Kidney (tissue), 14 donors: ENCODE measurements around the gene RSPO3. TPM values are rescaled to one million over a fixed set of nuclear protein-coding genes. Genes with fewer than 3 reads are reported as not detected.

ENCODE experiments used
- DNase-seq, 5 donors: peaks; one replicate each; pipeline ENCODE4 v3.0.0-alpha.2; 2013 to 2020
- FAIRE-seq: peaks from 2 replicates; lab custom pipeline; 2012; peaks lifted over from hg19 to GRCh38; lab: Jason Lieb, UNC
- H3K27ac ChIP-seq, 2 donors: one replicate each; pipeline ENCODE4 v1.7.0; 2013; ENCODE audit warnings: low read depth in 2 of 2, low read length in 2 of 2, inconsistent platforms in 1 of 2
- H3K27me3 ChIP-seq: one replicate; pipeline ENCODE4 v1.7.1; 2013; ENCODE audit warnings: low read length, inconsistent platforms; ENCODE audit not compliant: control insufficient read depth, insufficient read depth
- H3K36me3 ChIP-seq, 3 donors: one replicate each; pipeline versions ENCODE4 v1.7.0 to v1.7.1; 2013; ENCODE audit warnings: low read length in 3 of 3, control low read depth in 1 of 3, inconsistent platforms in 1 of 3; ENCODE audit not compliant: insufficient read depth in 3 of 3, control insufficient read depth in 2 of 3
- H3K4me1 ChIP-seq, 3 donors: one replicate each; pipeline versions ENCODE4 v1.7.0 to v1.7.1; 2013; ENCODE audit warnings: low read length in 3 of 3, inconsistent platforms in 1 of 3, low read depth in 1 of 3; ENCODE audit not compliant: control insufficient read depth in 2 of 3, insufficient read depth in 2 of 3
- H3K4me3 ChIP-seq, 3 donors: one replicate each; pipeline versions ENCODE4 v1.7.0 to v1.8.1; 2013; ENCODE audit warnings: low read length in 3 of 3, control low read depth in 1 of 3, inconsistent platforms in 1 of 3
- H3K9ac ChIP-seq, 3 donors: one replicate each; pipeline versions ENCODE4 v1.7.0 to v1.7.1; 2013; ENCODE audit warnings: low read length in 3 of 3, control low read depth in 1 of 3, inconsistent platforms in 1 of 3
- H3K9me3 ChIP-seq, 3 donors: one replicate each; pipeline versions ENCODE4 v1.7.0 to v1.7.1; 2013; ENCODE audit warnings: low read length in 3 of 3, control low read depth in 1 of 3, inconsistent platforms in 1 of 3; ENCODE audit not compliant: control insufficient read depth in 2 of 3, insufficient read depth in 1 of 3
- CTCF ChIP-seq: IDR thresholded peaks from 3 replicates; pipeline ENCODE4 v1.5.1; 2012; ENCODE audit warnings: mild to moderate bottlenecking, moderate library complexity, borderline replicate concordance; ENCODE audit not compliant: insufficient read depth; ENCODE audit errors: extremely low read depth
- intact Hi-C: fragments of 100-400 bp; cut with DNase I; formaldehyde crosslinking; loops from one replicate; pipeline ENCODE4 v1.11.1; 2022
- polyA plus RNA-seq: library from polyadenylated mRNA; stranded (reverse); fragments of 350-450 nt; fragmentation: Illumina TruSeq; extraction: RNeasy Lipid Tissue Mini Kit (QIAGEN cat#74804); gene quantifications from one replicate; pipeline ENCODE4 v1.2.3, GENCODE V29; 2014; ENCODE audit warnings: low read depth, low replicate concordance; ENCODE audit not compliant: insufficient read depth
- total RNA-seq: library from RNA; stranded (reverse); fragmentation: NEBNext Ultra II Directional; extraction: Animal tissue kit (Norgen Biotek cat#: 25700); gene quantifications from one replicate; pipeline ENCODE4 v1.2.1, GENCODE V29; 2021
- donor health status: control.
- donor health status: control.
- donor health status: control.
- donor health status: control.
- donor health status: control.
- donor health status: DM: yes; HTN: yes; CAD: no.
- donor health status: Normal renal cell carcinoma (clear cell type).

The RSPO3 gene
- total and polyA plus RNA-seq, 2 donors from 2014 or later, result 1.2 to 8.9 TPM

GRCh38 chr6:127080081-127080480 lies 38.4 kb upstream of the RSPO3 start:
- Histone ChIP-seq H3K36me3 (no peaks in the 10 kb centered on the region), H3K9me3 (no peaks in the 10 kb centered on the region), H3K4me3 (no peak overlapping the region), H3K27me3 (no peaks in the 10 kb centered on the region), H3K27ac (no peak overlapping the region), H3K4me1 (no peaks in the 10 kb centered on the region), H3K9ac (no peak overlapping the region)
- no peak for FAIRE-seq
- intact Hi-C loops, result loop anchor here (10.0 kb wide), 1 partner anchor 275 kb away; no protein-coding TSS in a partner anchor
- no peak for TF ChIP-seq CTCF
- no peak for DNase-seq

GRCh38 chr6:127083231-127083962 lies 35.1 kb upstream of the RSPO3 start:
- H3K4me3 ChIP-seq, result no peak overlapping the region
- FAIRE-seq, result no peak
- H3K27me3 ChIP-seq, result no peaks in the 10 kb centered on the region
- no peaks in the 10 kb centered on the region for H3K36me3 ChIP-seq
- no peak overlapping the region for H3K27ac ChIP-seq
- H3K4me1 ChIP-seq, result no peaks in the 10 kb centered on the region
- no peak overlapping the region for H3K9ac ChIP-seq
- DNase-seq, result no peak
- no peaks in the 10 kb centered on the region for H3K9me3 ChIP-seq
- intact Hi-C loops, result loop anchor here (10.0 kb wide), 1 partner anchor 279 kb away; no protein-coding TSS in a partner anchor
- TF ChIP-seq CTCF, result no peak

GRCh38 chr6:127083963-127084310 lies 34.5 kb upstream of the RSPO3 start:
- no peak for TF ChIP-seq CTCF
- Histone ChIP-seq H3K4me1 (no peaks in the 10 kb centered on the region), H3K27ac (no peak overlapping the region), H3K36me3 (no peaks in the 10 kb centered on the region), H3K4me3 (no peak overlapping the region), H3K9me3 (no peaks in the 10 kb centered on the region), H3K27me3 (no peaks in the 10 kb centered on the region), H3K9ac (no peak overlapping the region)
- intact Hi-C loops, result loop anchor here (10.0 kb wide), 1 partner anchor 279 kb away; no protein-coding TSS in a partner anchor
- DNase-seq, result no peak
- no peak for FAIRE-seq
